ENCODE results near the gene GYPC. TPM values are rescaled to one million over a fixed set of nuclear protein-coding genes. Genes with fewer than 3 reads are reported as not detected.

GYPC gene
- polyA plus RNA-seq, 2 of the 4 experiments (the other 2 are of a cell fraction), result not detected

DNA sequence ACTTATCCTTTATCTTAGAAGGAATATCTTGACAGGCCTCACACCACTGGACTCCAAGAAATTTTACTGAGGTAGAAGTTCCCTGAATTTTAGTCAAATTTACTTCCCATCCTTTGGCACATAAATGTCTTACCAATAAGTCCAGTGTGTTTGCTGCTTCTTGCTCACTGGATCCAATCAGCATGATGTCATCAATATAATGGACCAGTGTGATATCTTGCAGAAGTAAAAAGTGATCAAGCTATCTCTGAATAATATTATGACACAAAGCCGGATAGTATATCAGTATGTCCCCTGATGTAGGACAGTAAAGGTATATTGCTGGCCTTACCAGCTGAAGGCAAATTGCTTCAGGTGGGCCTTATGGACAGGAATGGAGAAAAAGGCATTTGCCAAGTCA is 6.9 kb upstream of the GYPC start:
- POLR2A ChIA-PET, result no interaction called here
- TF ChIP-seq, protein P1, sequence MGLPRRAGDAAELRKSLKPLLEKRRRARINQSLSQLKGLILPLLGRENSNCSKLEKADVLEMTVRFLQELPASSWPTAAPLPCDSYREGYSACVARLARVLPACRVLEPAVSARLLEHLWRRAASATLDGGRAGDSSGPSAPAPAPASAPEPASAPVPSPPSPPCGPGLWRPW (IDR thresholded peaks at IDR 0.05), result no peak
- TF ChIP-seq, protein P2, sequence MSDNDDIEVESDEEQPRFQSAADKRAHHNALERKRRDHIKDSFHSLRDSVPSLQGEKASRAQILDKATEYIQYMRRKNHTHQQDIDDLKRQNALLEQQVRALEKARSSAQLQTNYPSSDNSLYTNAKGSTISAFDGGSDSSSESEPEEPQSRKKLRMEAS (IDR thresholded peaks at IDR 0.05), result no peak
- TF ChIP-seq HEYL (CRISPR knock-in tag; IDR thresholded peaks at IDR 0.05) (no peak), RARB (CRISPR knock-in tag; IDR thresholded peaks at IDR 0.05) (no peak), MAFK (IDR thresholded peaks at IDR 0.05; ENCODE audit: partially characterized antibody) (no peak), KDM5A (IDR thresholded peaks at IDR 0.05) (no peak), CBX8 (IDR thresholded peaks at IDR 0.05) (no peak), HOXA7 (CRISPR knock-in tag; IDR thresholded peaks at IDR 0.05) (no peak), JUNB (IDR thresholded peaks at IDR 0.05) (no peak), KDM1A (IDR thresholded peaks at IDR 0.05; ENCODE audit: low read depth) (no peak), ZC3H11A (IDR thresholded peaks at IDR 0.05) (no peak), EHF (CRISPR knock-in tag; IDR thresholded peaks at IDR 0.05) (no peak)
- TF ChIP-seq, protein P3, sequence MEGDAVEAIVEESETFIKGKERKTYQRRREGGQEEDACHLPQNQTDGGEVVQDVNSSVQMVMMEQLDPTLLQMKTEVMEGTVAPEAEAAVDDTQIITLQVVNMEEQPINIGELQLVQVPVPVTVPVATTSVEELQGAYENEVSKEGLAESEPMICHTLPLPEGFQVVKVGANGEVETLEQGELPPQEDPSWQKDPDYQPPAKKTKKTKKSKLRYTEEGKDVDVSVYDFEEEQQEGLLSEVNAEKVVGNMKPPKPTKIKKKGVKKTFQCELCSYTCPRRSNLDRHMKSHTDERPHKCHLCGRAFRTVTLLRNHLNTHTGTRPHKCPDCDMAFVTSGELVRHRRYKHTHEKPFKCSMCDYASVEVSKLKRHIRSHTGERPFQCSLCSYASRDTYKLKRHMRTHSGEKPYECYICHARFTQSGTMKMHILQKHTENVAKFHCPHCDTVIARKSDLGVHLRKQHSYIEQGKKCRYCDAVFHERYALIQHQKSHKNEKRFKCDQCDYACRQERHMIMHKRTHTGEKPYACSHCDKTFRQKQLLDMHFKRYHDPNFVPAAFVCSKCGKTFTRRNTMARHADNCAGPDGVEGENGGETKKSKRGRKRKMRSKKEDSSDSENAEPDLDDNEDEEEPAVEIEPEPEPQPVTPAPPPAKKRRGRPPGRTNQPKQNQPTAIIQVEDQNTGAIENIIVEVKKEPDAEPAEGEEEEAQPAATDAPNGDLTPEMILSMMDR (IDR thresholded peaks at IDR 0.05), result no peak
- TF ChIP-seq, protein P4, sequence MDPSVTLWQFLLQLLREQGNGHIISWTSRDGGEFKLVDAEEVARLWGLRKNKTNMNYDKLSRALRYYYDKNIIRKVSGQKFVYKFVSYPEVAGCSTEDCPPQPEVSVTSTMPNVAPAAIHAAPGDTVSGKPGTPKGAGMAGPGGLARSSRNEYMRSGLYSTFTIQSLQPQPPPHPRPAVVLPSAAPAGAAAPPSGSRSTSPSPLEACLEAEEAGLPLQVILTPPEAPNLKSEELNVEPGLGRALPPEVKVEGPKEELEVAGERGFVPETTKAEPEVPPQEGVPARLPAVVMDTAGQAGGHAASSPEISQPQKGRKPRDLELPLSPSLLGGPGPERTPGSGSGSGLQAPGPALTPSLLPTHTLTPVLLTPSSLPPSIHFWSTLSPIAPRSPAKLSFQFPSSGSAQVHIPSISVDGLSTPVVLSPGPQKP (IDR thresholded peaks at IDR 0.05; ENCODE audit: low read depth, low read length), result no peak
- FAIRE-seq (no peak), DNase-seq (ENCODE audit: low read depth in 1 of 2, low spot score in 1 of 2) (no peak), ATAC-seq (no peak)
- 47% methylated on average over 1 of the region's 1 CpG for WGBS (ENCODE audit: missing lambda C conversion rate)
- Histone ChIP-seq H3K4me3 (no peak overlapping the region), H3K27ac (no peak overlapping the region), H3K4me2 (no peak overlapping the region), H3K4me1 (no peaks in the 10 kb centered on the region), H3K9me3 (no peaks in the 10 kb centered on the region)
- CTCF ChIA-PET, result no interaction called here

DNA sequence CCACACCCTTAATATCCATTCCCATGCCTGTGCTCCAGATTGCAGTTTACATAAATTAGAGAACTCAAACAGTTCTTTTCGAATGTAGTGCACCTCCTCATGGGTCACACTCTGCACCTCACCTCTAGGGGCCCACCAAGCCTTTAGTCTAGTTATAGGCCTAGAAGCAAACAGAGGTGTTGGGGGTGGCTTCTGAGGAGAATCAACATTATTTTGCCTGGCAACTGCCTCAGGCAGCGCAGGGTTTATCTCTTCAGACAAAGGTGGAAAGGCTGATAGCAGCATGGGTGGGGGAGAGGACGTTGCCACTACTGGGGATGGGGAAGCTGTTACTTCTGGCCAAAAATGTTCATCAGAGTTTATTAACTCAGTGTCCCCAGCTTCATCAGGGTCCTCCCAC is 5.0 kb upstream of the GYPC start:
- FAIRE-seq (no peak), DNase-seq (ENCODE audit: low read depth in 1 of 2, low spot score in 1 of 2) (no peak), ATAC-seq (no peak)
- Histone ChIP-seq H3K4me1 (no peaks in the 10 kb centered on the region), H3K27ac (no peak overlapping the region), H3K4me2 (no peak overlapping the region), H3K4me3 (no peak overlapping the region), H3K9me3 (no peaks in the 10 kb centered on the region)
- ChIA-PET POLR2A (no interaction called here), CTCF (no interaction called here)
- TF ChIP-seq KDM5A (IDR thresholded peaks at IDR 0.05) (no peak), RARB (CRISPR knock-in tag; IDR thresholded peaks at IDR 0.05) (no peak), PHF8 (IDR thresholded peaks at IDR 0.05; ENCODE audit: borderline replicate concordance, low read depth) (no peak), POLR2A (IDR thresholded peaks at IDR 0.05; ENCODE audit: low read length) (no peak), JUN (IDR thresholded peaks at IDR 0.05) (no peak), GATA3 (IDR thresholded peaks at IDR 0.05; ENCODE audit: borderline replicate concordance) (no peak), HEYL (CRISPR knock-in tag; IDR thresholded peaks at IDR 0.05) (no peak), SREBF2 (IDR thresholded peaks at IDR 0.05) (no peak), NFE2L2 (conservative IDR thresholded peaks at IDR 0.05; ENCODE audit: low read length) (no peak)
- TF ChIP-seq, protein P5, sequence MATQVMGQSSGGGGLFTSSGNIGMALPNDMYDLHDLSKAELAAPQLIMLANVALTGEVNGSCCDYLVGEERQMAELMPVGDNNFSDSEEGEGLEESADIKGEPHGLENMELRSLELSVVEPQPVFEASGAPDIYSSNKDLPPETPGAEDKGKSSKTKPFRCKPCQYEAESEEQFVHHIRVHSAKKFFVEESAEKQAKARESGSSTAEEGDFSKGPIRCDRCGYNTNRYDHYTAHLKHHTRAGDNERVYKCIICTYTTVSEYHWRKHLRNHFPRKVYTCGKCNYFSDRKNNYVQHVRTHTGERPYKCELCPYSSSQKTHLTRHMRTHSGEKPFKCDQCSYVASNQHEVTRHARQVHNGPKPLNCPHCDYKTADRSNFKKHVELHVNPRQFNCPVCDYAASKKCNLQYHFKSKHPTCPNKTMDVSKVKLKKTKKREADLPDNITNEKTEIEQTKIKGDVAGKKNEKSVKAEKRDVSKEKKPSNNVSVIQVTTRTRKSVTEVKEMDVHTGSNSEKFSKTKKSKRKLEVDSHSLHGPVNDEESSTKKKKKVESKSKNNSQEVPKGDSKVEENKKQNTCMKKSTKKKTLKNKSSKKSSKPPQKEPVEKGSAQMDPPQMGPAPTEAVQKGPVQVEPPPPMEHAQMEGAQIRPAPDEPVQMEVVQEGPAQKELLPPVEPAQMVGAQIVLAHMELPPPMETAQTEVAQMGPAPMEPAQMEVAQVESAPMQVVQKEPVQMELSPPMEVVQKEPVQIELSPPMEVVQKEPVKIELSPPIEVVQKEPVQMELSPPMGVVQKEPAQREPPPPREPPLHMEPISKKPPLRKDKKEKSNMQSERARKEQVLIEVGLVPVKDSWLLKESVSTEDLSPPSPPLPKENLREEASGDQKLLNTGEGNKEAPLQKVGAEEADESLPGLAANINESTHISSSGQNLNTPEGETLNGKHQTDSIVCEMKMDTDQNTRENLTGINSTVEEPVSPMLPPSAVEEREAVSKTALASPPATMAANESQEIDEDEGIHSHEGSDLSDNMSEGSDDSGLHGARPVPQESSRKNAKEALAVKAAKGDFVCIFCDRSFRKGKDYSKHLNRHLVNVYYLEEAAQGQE (IDR thresholded peaks at IDR 0.05), result no peak
- 0% methylated on average over 3 of the region's 3 CpGs for WGBS (ENCODE audit: missing lambda C conversion rate)

Measured in A549 (cell line).